Fibroblast of villous mesenchyme (primary cell): ENCODE data around the gene EGF. TPM values are rescaled to one million over a fixed set of nuclear protein-coding genes. Genes with fewer than 3 reads are reported as not detected.
A peak's percentile ranks its signal among the peaks of the same experiment; 100 is the strongest.

Source experiments
- DNase-seq: peaks from one replicate; pipeline ENCODE4 v3.0.0-alpha.2; 2010; ENCODE audit warnings: low read depth
- H3K4me3 ChIP-seq: 2 replicates; pipeline ENCODE4 v1.5.1; 2011; ENCODE audit warnings: low read depth, mild to moderate bottlenecking, low read length
- CTCF ChIP-seq: IDR thresholded peaks from 2 replicates; pipeline ENCODE4 v1.5.1; 2012; ENCODE audit warnings: low read depth, mild to moderate bottlenecking, low read length; ENCODE audit not compliant: insufficient read depth
- total RNA-seq: library from RNA; depleted of rRNA; stranded (reverse); fragments of >200 nt; gene quantifications from 2 replicates; pipeline ENCODE4 v1.2.3, GENCODE V29; 2012

EGF gene
- total RNA-seq, 1 donor, result 6.5 TPM

DNA sequence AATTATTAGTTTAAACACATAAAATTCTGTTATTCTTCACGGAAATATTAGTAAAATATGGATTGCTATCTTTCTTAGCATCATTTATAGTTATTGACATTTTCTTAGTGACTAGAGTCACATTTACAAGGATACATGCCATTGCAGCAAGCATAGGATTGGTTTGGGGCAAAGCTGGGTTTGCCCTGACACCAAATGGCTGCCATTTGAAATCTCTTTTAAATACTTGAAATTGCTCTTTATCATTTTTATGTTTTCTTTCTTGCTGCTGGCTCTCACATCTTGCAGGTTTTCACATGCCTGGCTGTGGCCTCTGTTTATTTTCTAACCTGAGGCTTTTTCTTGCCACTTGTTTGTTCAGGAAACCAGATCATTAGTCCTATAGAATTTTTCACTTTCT, 39.9 kb downstream of the EGF start:
- no peak for TF ChIP-seq CTCF
- no peak overlapping the region for H3K4me3 ChIP-seq
- no peak for DNase-seq

DNA sequence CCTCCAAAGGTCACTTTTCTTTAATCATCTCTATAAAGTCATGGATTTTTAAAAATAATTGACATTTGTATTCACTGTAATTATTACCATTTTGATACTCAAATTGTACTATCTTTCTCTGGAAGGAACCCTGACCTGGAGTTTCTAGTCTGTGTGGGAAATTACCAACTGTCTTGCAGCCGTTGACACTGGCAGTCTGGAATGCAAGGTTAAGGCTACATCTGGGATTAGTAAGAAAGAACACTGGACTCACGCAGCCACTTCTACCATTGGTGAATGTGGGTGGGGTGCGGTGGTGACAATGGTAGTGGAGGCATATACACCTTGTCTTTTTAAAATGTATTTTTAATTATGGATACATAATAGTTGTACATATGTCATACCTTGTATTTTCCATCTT, 40.9 kb downstream of the EGF start:
- no peak for DNase-seq
- no peak overlapping the region for H3K4me3 ChIP-seq
- no peak for TF ChIP-seq CTCF

GRCh38 chr4:109955146-109955545, 42.5 kb downstream of the EGF start:
- no peak for TF ChIP-seq CTCF
- H3K4me3 ChIP-seq, result no peak overlapping the region
- no peak for DNase-seq

GRCh38 chr4:109957227-109957626, 44.5 kb downstream of the EGF start:
- no peak for TF ChIP-seq CTCF
- H3K4me3 ChIP-seq, result no peak overlapping the region
- no peak for DNase-seq

DNA sequence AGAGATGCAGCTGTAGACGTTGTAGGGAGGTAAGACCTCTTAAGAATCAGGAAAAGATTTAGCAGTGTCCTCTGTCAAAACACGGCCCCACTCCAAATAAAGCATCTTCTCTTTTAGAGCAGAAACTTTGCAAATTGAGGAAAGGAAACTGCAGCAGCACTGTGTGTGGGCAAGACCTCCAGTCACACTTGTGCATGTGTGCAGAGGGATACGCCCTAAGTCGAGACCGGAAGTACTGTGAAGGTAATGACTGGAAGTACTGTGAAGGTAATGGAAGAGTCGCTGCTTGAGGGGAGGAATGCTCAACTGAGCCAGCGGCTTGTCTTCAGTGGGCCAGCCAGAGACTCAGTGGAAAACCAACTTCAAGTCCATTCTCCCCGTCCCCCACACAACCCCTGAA, 46.5 kb downstream of the EGF start:
- H3K4me3 ChIP-seq, result no peak overlapping the region
- no peak for TF ChIP-seq CTCF
- DNase-seq, result no peak

DNA sequence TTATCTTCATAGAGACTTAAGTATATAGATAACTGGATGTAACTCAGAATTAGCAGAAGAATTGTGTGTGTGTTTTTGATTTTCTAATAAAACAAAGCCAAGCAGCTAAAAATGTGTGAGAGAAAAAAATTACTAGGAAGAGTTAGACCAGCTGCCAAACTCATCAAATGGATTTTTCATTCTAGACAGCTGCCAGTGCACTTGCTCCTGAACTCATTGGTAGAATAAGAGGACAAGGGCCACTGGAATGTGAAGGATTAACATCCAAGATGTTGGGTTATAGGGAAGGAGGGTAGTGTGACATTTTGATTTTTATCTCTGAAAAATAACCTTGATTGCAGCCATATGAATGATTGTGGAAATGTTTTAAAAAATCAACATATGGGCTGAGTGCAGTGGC, 49.7 kb downstream of the EGF start:
- DNase-seq, result no peak
- TF ChIP-seq CTCF, result no peak
- H3K4me3 ChIP-seq, result no peak overlapping the region

DNA sequence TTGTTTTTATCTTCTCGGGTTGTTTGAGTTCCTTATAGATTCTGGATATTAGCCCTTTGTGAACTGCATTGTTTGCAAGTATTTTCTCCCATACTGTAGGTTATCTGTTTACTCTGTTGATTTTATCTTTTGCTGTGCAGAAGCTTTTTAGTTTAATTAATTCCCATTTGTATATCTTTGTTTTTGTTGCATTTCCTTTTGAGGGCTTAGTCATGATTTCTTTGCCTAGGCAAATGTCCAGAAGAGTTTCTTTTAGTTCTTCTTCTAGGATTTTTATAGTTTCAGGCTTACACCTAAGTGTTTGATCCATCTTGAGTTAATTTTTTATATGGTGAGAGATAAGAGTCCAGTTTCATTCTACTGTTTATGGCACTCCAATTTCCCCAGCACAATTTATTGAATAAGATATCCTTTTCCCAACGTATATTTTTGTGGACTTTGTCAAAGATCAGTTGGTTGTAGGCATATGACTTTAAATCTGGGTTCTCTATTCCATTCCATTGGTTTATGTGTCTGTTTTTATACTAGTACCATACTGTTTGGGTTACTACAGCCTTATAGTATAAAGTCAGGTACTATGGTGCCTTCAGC, 54.3 kb downstream of the EGF start:
- peak; percentile 3 for DNase-seq
- H3K4me3 ChIP-seq, result no peak overlapping the region
- no peak for TF ChIP-seq CTCF
